Measurements from ENCODE around the gene TBC1D1. TPM values are rescaled to one million over a fixed set of nuclear protein-coding genes. Genes with fewer than 3 reads are reported as not detected.

The TBC1D1 gene
- total and polyA plus RNA-seq, 2 experiments from 2014 or later = 100.0 to 214 TPM

DNA sequence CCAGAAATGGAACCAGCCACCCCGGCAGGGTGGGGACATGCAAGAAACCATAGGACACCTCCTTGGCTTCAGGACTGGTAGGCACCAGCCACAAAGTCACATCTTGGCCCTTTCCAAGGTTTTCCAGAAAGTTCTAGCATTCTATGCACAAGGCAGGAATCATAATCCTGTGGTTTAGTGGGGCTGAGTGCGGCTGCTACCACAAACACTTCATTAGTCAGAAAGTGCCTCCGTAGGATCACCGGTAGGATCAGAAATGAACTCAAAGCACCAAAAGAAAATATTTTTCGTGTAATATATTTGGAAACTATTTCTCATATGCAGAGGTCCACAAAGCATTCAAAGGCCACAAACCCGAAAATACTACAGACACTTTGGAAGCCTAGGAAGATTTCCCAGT lies 261.0 kb downstream of the TBC1D1 start:
- H3K4me3 ChIP-seq = no peak overlapping the region
- H3K36me3 ChIP-seq = no peaks in the 10 kb centered on the region
- TF ChIP-seq, protein P1, sequence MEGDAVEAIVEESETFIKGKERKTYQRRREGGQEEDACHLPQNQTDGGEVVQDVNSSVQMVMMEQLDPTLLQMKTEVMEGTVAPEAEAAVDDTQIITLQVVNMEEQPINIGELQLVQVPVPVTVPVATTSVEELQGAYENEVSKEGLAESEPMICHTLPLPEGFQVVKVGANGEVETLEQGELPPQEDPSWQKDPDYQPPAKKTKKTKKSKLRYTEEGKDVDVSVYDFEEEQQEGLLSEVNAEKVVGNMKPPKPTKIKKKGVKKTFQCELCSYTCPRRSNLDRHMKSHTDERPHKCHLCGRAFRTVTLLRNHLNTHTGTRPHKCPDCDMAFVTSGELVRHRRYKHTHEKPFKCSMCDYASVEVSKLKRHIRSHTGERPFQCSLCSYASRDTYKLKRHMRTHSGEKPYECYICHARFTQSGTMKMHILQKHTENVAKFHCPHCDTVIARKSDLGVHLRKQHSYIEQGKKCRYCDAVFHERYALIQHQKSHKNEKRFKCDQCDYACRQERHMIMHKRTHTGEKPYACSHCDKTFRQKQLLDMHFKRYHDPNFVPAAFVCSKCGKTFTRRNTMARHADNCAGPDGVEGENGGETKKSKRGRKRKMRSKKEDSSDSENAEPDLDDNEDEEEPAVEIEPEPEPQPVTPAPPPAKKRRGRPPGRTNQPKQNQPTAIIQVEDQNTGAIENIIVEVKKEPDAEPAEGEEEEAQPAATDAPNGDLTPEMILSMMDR (IDR thresholded peaks at IDR 0.05; ENCODE audit: low read depth, low read length) = no peak
- H3K4me1 ChIP-seq (ENCODE audit: low read depth) = peaks cover 9% of the 10 kb centered on the region
- no peak overlapping the region for H3K27ac ChIP-seq
- H3K27me3 ChIP-seq = no peaks in the 10 kb centered on the region
- DNase-seq (ENCODE audit: low read depth in 1 of 2, low spot score in 1 of 2) = no peak
- H3K9me3 ChIP-seq (ENCODE audit: low read depth) = no peaks in the 10 kb centered on the region

DNA sequence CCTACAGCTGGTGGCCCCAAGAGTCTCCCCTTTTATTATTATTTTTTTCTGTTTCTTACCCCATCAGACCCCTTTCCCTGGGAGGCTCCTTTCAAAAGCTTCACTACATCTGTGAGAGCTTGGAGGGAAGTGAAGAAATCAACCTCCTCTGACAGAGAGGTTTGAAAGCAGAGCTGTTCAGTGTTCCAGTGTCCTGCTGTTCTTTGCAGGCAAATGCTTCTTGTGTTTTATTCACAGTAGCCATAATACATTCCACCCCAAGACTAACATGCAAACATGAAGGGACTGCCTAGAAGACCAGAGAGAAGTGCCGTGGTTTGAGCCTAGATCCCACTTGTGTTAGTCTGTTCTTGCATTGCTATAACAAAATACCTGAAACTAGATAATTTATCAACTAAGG lies 261.4 kb downstream of the TBC1D1 start:
- no peaks in the 10 kb centered on the region for H3K9me3 ChIP-seq (ENCODE audit: low read depth)
- H3K4me3 ChIP-seq = no peak overlapping the region
- H3K27ac ChIP-seq = no peak overlapping the region
- DNase-seq (ENCODE audit: low read depth in 1 of 2, low spot score in 1 of 2) = no peak
- H3K4me1 ChIP-seq (ENCODE audit: low read depth) = peaks cover 9% of the 10 kb centered on the region
- TF ChIP-seq, protein P1 (IDR thresholded peaks at IDR 0.05; ENCODE audit: low read depth, low read length) = no peak
- H3K36me3 ChIP-seq = no peaks in the 10 kb centered on the region
- H3K27me3 ChIP-seq = no peaks in the 10 kb centered on the region

DNA sequence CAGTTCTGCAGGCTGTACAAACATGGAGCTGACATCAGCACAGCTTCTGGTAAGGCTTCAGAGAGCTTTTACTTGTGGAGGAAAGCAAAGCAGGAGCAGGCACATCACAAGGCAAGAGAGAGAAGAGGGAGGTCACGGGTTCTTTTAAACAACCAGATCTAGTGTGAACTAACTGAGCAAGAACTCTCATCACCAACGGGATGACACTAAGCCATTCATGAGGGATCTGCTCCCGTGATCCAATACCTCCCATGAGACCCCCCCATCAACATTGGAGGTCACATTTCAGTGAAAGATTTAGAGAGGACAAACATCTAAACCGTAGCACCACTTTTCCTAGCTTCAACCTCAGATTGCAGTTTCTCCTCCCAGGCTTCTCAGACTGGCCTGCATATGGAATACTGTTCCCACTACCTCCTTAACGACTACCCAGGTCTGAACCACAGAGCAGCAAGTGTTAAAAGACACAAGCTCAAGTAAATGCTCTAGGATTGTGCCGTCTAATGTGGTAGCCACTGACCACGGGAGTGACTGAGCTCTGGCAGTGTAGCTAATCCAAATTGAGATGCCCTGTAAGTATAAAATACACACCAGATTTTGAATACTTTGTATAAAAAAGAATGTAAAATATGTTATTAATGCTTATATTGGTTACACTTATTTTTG lies 262.0 kb downstream of the TBC1D1 start:
- Histone ChIP-seq H3K9me3 (ENCODE audit: low read depth) (no peaks in the 10 kb centered on the region), H3K4me3 (no peak overlapping the region), H3K27me3 (no peaks in the 10 kb centered on the region), H3K36me3 (no peaks in the 10 kb centered on the region), H3K27ac (no peak overlapping the region), H3K4me1 (ENCODE audit: low read depth) (peaks cover 9% of the 10 kb centered on the region)
- DNase-seq (ENCODE audit: low read depth in 1 of 2, low spot score in 1 of 2) = no peak
- TF ChIP-seq, protein P1 (IDR thresholded peaks at IDR 0.05; ENCODE audit: low read depth, low read length) = no peak

DNA sequence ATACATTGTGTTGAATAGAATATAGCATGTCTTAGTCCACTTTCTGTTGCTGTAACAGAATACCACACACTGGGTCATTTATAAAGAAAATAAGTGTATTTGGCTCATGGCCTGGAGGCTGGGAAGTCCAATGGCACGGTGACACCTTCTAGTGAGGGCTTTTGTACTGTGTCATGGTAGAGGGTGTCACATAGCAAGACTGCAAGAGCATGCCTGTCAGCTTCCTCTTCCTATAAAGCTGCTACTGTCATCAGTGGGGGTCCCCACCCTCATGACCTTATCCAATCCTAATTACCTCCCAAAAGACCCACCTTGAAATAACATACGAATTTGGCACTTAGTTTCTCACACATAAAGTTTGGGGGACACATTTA lies 262.5 kb downstream of the TBC1D1 start:
- Histone ChIP-seq H3K36me3 (no peaks in the 10 kb centered on the region), H3K27ac (no peak overlapping the region), H3K27me3 (no peaks in the 10 kb centered on the region), H3K4me3 (no peak overlapping the region), H3K4me1 (ENCODE audit: low read depth) (peaks cover 9% of the 10 kb centered on the region), H3K9me3 (ENCODE audit: low read depth) (no peaks in the 10 kb centered on the region)
- no peak for DNase-seq (ENCODE audit: low read depth in 1 of 2, low spot score in 1 of 2)
- TF ChIP-seq, protein P1 (IDR thresholded peaks at IDR 0.05; ENCODE audit: low read depth, low read length) = no peak

DNA sequence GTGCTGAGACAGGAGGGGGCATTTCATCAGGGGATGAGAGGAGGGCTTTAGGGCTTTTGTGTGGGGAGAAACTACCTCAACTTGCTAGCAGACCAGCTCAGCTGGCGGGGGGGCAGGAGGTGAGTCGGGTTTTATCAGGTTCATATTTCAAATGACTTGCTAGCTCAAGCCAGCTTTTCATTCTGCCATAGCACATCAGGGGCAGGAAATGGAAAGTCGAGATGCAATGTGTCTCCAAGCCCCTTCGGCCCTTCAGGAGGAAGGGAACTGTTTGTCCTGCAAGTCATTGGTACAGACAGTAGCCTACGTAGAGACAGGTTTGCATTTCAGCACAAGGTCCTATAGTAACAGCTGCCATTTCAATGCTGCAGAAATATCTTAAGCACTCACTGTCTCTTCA lies 263.4 kb downstream of the TBC1D1 start:
- TF ChIP-seq, protein P1 (IDR thresholded peaks at IDR 0.05; ENCODE audit: low read depth, low read length) = no peak
- H3K4me1 ChIP-seq (ENCODE audit: low read depth) = peaks cover 9% of the 10 kb centered on the region
- no peaks in the 10 kb centered on the region for H3K36me3 ChIP-seq
- H3K27ac ChIP-seq = no peak overlapping the region
- peak in 1 of 2 donors; percentile 12 for DNase-seq (ENCODE audit: low read depth in 1 of 2, low spot score in 1 of 2)
- H3K27me3 ChIP-seq = no peaks in the 10 kb centered on the region
- H3K9me3 ChIP-seq (ENCODE audit: low read depth) = no peaks in the 10 kb centered on the region
- no peak overlapping the region for H3K4me3 ChIP-seq

Measured in cardiac muscle cell (in vitro differentiated cells and primary cell).